ENCODE data around the gene RANGAP1. TPM values are rescaled to one million over a fixed set of nuclear protein-coding genes. Genes with fewer than 3 reads are reported as not detected.

RANGAP1 gene
- polyA plus RNA-seq, 2 of the 4 experiments (the other 2 are of a cell fraction), result 44.9 to 75.1 TPM

DNA sequence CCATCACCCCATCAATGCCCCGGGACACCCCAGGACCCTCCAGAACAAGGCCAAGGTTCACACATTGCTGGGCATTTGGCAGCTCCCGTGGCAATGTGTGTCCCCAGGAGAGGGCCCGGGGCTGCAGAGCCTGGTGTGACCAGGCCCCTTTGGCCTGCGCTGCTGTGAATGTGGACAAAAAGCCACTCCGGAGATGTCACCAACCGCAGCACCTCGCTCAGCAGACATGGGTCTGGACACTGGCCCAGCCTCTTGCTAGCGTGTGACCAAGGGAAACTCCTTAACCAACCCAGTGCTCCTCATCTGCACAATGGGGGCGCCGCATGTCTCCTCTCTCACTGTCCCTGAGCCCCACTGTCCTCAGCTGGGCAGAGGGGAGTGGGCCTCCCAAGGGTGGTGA, 37.2 kb downstream of the RANGAP1 start:
- Histone ChIP-seq H3K27ac (no peak overlapping the region), H3K9me3 (no peaks in the 10 kb centered on the region), H3K4me2 (no peak overlapping the region), H3K4me1 (no peaks in the 10 kb centered on the region), H3K4me3 (no peak overlapping the region)
- ATAC-seq (no peak), DNase-seq (ENCODE audit: low read depth in 1 of 2, low spot score in 1 of 2) (no peak), FAIRE-seq (no peak)
- CTCF ChIA-PET, result interaction anchor here (0.5 kb wide), 1 partner anchor 26 kb away, joined by 3 read pairs; no protein-coding TSS in a partner anchor
- POLR2A ChIA-PET, result no interaction called here
- 100% methylated on average over 3 of the region's 10 CpGs for WGBS (ENCODE audit: missing lambda C conversion rate)
- TF ChIP-seq JUNB (IDR thresholded peaks at IDR 0.05) (no peak), ZSCAN20 (CRISPR knock-in tag; IDR thresholded peaks at IDR 0.05) (no peak), ZFP36 (IDR thresholded peaks at IDR 0.05; ENCODE audit: borderline replicate concordance, partially characterized antibody) (no peak), FOXS1 (CRISPR knock-in tag; IDR thresholded peaks at IDR 0.05) (no peak), HOXB5 (CRISPR knock-in tag; IDR thresholded peaks at IDR 0.05) (no peak), ZC3H11A (IDR thresholded peaks at IDR 0.05) (no peak), JUN (IDR thresholded peaks at IDR 0.05) (no peak), ZNF302 (CRISPR knock-in tag; IDR thresholded peaks at IDR 0.05) (no peak)

DNA sequence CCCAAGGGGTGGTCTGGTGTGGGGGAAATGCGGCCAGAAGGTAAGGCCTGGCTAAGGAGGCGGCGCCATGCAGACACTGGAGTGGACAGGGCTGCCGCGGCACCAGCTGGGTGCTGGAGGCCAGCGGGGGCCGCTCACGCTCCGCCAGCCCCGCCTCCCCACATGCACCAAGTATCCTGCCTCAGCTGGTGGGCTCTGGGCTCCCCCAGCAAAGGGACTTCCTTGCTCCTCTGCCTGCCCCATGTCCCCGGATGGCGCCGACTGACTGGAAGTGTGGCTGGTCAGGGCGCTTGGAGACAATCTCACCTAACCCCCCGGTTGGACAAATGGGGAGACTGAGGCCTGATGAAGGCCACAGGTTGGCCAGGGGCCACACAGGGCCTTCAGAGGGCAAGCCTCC, 37.7 kb downstream of the RANGAP1 start:
- FAIRE-seq (no peak), ATAC-seq (no peak), DNase-seq (ENCODE audit: low read depth in 1 of 2, low spot score in 1 of 2) (no peak)
- Histone ChIP-seq H3K4me2 (no peak overlapping the region), H3K4me1 (no peaks in the 10 kb centered on the region), H3K27ac (no peak overlapping the region), H3K4me3 (no peak overlapping the region), H3K9me3 (no peaks in the 10 kb centered on the region)
- TF ChIP-seq JUNB (IDR thresholded peaks at IDR 0.05) (no peak), EP300 (IDR thresholded peaks at IDR 0.05) (no peak), ZFP36 (IDR thresholded peaks at IDR 0.05; ENCODE audit: borderline replicate concordance, partially characterized antibody) (no peak), CHD4 (IDR thresholded peaks at IDR 0.05; ENCODE audit: borderline replicate concordance) (no peak), EHMT2 (IDR thresholded peaks at IDR 0.05; ENCODE audit: low read depth) (no peak), ZC3H11A (IDR thresholded peaks at IDR 0.05) (no peak), RFX5 (IDR thresholded peaks at IDR 0.05) (no peak), MAFK (IDR thresholded peaks at IDR 0.05; ENCODE audit: partially characterized antibody) (no peak)
- TF ChIP-seq, protein P1, sequence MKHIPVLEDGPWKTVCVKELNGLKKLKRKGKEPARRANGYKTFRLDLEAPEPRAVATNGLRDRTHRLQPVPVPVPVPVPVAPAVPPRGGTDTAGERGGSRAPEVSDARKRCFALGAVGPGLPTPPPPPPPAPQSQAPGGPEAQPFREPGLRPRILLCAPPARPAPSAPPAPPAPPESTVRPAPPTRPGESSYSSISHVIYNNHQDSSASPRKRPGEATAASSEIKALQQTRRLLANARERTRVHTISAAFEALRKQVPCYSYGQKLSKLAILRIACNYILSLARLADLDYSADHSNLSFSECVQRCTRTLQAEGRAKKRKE (CRISPR knock-in tag; IDR thresholded peaks at IDR 0.05; ENCODE audit: low read depth), result no peak
- TF ChIP-seq, protein P2, sequence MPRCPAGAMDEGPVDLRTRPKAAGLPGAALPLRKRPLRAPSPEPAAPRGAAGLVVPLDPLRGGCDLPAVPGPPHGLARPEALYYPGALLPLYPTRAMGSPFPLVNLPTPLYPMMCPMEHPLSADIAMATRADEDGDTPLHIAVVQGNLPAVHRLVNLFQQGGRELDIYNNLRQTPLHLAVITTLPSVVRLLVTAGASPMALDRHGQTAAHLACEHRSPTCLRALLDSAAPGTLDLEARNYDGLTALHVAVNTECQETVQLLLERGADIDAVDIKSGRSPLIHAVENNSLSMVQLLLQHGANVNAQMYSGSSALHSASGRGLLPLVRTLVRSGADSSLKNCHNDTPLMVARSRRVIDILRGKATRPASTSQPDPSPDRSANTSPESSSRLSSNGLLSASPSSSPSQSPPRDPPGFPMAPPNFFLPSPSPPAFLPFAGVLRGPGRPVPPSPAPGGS (IDR thresholded peaks at IDR 0.05), result no peak
- 87% methylated on average over 7 of the region's 15 CpGs for WGBS (ENCODE audit: missing lambda C conversion rate)
- ChIA-PET CTCF (interaction anchor here (0.5 to 1.7 kb wide), 2 partner anchors 11 to 26 kb away, joined by 3 to 6 read pairs; no protein-coding TSS in a partner anchor), POLR2A (interaction anchor here (0.8 kb wide), 1 partner anchor 220 kb away, joined by 3 read pairs; the partner anchor contains the start of gene PHF5A)

DNA sequence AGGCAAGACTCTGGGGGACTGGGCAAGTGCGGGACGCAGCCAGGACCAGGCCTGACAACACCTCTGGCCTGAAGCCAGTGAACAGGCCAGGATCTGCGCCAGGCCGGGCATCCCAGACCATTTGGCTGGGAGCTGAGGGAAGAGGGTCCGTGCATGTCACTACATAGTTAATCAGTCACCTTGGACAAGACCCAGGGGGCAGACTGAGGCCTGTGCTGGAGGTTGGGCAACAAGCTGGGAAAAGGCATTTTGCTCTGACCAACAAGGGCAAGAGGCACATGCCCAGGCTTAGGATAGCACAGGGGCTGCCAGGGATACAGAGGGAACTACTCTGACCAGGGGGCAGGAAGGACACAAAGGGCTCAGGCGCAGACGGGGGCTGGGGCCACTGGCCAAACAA, 38.3 kb downstream of the RANGAP1 start:
- CTCF ChIA-PET, result interaction anchor here (1.7 kb wide), 1 partner anchor 10 kb away, joined by 6 read pairs; no protein-coding TSS in a partner anchor
- no peak for ATAC-seq

More for the DNA sequence above, 38.3 kb downstream of the RANGAP1 start:
- no peak overlapping the region for H3K27ac ChIP-seq
- FAIRE-seq (no peak), DNase-seq (ENCODE audit: low read depth in 1 of 2, low spot score in 1 of 2) (no peak)
- no peaks in the 10 kb centered on the region for H3K4me1 ChIP-seq
- 97% methylated on average over 7 of the region's 7 CpGs for WGBS (ENCODE audit: missing lambda C conversion rate)
- no peak overlapping the region for H3K4me2 ChIP-seq
- POLR2A ChIA-PET, result interaction anchor here (0.8 kb wide), 1 partner anchor 221 kb away, joined by 3 read pairs; the partner anchor contains the start of gene PHF5A
- TF ChIP-seq EP300 (IDR thresholded peaks at IDR 0.05) (no peak), FOSL2 (IDR thresholded peaks at IDR 0.05) (no peak), FOSL2 (CRISPR knock-in tag; IDR thresholded peaks at IDR 0.05) (no peak), CBX2 (IDR thresholded peaks at IDR 0.05; ENCODE audit: borderline replicate concordance, low read depth) (no peak), HOXB5 (CRISPR knock-in tag; IDR thresholded peaks at IDR 0.05) (no peak), JUNB (IDR thresholded peaks at IDR 0.05) (no peak), HOXA7 (CRISPR knock-in tag; IDR thresholded peaks at IDR 0.05) (no peak), POLR2AphosphoS2 (conservative IDR thresholded peaks at IDR 0.05; ENCODE audit: low read length) (no peak), GATA3 (IDR thresholded peaks at IDR 0.05; ENCODE audit: borderline replicate concordance) (no peak), TP53 (CRISPR knock-in tag; IDR thresholded peaks at IDR 0.05) (no peak), RNF2 (IDR thresholded peaks at IDR 0.05; ENCODE audit: borderline replicate concordance, low read depth) (no peak), RFX5 (IDR thresholded peaks at IDR 0.05) (no peak), MAFK (IDR thresholded peaks at IDR 0.05; ENCODE audit: partially characterized antibody) (no peak), NFE2L2 (conservative IDR thresholded peaks at IDR 0.05; ENCODE audit: low read length) (no peak), ZSCAN20 (CRISPR knock-in tag; IDR thresholded peaks at IDR 0.05) (no peak)
- TF ChIP-seq, protein P3, sequence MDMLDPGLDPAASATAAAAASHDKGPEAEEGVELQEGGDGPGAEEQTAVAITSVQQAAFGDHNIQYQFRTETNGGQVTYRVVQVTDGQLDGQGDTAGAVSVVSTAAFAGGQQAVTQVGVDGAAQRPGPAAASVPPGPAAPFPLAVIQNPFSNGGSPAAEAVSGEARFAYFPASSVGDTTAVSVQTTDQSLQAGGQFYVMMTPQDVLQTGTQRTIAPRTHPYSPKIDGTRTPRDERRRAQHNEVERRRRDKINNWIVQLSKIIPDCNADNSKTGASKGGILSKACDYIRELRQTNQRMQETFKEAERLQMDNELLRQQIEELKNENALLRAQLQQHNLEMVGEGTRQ (IDR thresholded peaks at IDR 0.05), result no peak
- TF ChIP-seq, protein P1 (CRISPR knock-in tag; IDR thresholded peaks at IDR 0.05; ENCODE audit: low read depth), result no peak
- TF ChIP-seq, protein P4, sequence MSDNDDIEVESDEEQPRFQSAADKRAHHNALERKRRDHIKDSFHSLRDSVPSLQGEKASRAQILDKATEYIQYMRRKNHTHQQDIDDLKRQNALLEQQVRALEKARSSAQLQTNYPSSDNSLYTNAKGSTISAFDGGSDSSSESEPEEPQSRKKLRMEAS (IDR thresholded peaks at IDR 0.05), result no peak
- TF ChIP-seq, protein P5, sequence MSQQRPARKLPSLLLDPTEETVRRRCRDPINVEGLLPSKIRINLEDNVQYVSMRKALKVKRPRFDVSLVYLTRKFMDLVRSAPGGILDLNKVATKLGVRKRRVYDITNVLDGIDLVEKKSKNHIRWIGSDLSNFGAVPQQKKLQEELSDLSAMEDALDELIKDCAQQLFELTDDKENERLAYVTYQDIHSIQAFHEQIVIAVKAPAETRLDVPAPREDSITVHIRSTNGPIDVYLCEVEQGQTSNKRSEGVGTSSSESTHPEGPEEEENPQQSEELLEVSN (IDR thresholded peaks at IDR 0.05; ENCODE audit: borderline replicate concordance, low read depth), result no peak
- no peaks in the 10 kb centered on the region for H3K9me3 ChIP-seq
- H3K4me3 ChIP-seq, result no peak overlapping the region
